Lower lobe of right lung (tissue), 2 donors: Measurements from ENCODE around the gene PDF. TPM values are rescaled to one million over a fixed set of nuclear protein-coding genes. Genes with fewer than 3 reads are reported as not detected.

Source experiments
- ATAC-seq, 2 donors: fragments of 200-7000 bp; cut with Tn5 transposase; one replicate each; pipeline ENCODE4 v1.9.1; 2020 to 2022; ENCODE audit warnings: mild to moderate bottlenecking in 2 of 2, moderate library complexity in 2 of 2
- DNase-seq: peaks from one replicate; pipeline ENCODE4 v3.0.0-alpha.2; 2020
- H3K27ac ChIP-seq: fragments of 200-600 bp; one replicate; pipeline ENCODE4 v1.8.0; 2022
- H3K27me3 ChIP-seq: fragments of 200-600 bp; one replicate; pipeline ENCODE4 v1.8.0; 2022; ENCODE audit warnings: low read depth
- H3K36me3 ChIP-seq: fragments of 200-600 bp; one replicate; pipeline ENCODE4 v1.8.0; 2022; ENCODE audit warnings: mild to moderate bottlenecking
- H3K4me1 ChIP-seq: fragments of 200-600 bp; one replicate; pipeline ENCODE4 v1.8.0; 2022
- H3K4me3 ChIP-seq: fragments of 200-600 bp; one replicate; pipeline ENCODE4 v1.8.0; 2022; ENCODE audit warnings: mild to moderate bottlenecking
- H3K9me3 ChIP-seq: fragments of 200-600 bp; one replicate; pipeline ENCODE4 v1.8.0; 2022
- intact Hi-C: fragments of 100-400 bp; cut with DNase I; formaldehyde crosslinking; loops from one replicate; pipeline ENCODE4 v1.11.0; 2022
- total RNA-seq: library from RNA; stranded (reverse); fragmentation: NEBNext Ultra II Directional; extraction: Animal tissue kit (Norgen Biotek cat#: 25700); gene quantifications from one replicate; pipeline ENCODE4 v1.2.1, GENCODE V29; 2021
- TF ChIP-seq, protein P1 (sequence below): fragments of 200-600 bp; IDR thresholded peaks from one replicate; pipeline ENCODE4 v1.8.0; 2022; ENCODE audit warnings: antibody characterized with exemption, mild to moderate bottlenecking
- donor health status: DM: no; HTN: yes; CAD: no; lungs with severe emphysema.

PDF gene
- total RNA-seq, 1 donor from 2014 or later: 6.3 TPM

DNA sequence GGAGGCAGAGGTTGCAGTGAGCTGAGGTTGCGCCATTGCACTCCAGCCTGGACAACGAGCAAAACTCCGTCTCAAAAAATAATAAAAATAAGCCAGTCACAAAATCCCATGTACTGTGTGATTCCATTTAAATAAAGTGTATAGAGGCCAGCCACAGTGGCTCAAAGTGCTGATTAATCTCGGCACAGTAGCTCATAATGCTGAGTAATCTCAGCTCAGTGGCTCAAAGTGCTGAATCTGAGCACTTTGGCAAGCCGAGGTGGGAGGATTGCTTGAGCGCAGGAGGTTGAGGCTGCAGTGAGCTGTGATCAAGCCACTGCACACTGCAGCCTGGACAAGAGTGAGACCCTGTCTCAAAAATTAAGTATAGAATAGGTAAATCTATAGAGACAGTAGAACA, 16.3 kb upstream of the PDF start:
- DNase-seq (no peak), ATAC-seq (no peak)
- Histone ChIP-seq H3K27me3 (no peaks in the 10 kb centered on the region), H3K27ac (no peak overlapping the region), H3K36me3 (peaks cover 33% of the 10 kb centered on the region), H3K4me3 (no peak overlapping the region), H3K9me3 (no peaks in the 10 kb centered on the region), H3K4me1 (no peaks in the 10 kb centered on the region)
- intact Hi-C loops: no loop called here
- TF ChIP-seq, protein P1, sequence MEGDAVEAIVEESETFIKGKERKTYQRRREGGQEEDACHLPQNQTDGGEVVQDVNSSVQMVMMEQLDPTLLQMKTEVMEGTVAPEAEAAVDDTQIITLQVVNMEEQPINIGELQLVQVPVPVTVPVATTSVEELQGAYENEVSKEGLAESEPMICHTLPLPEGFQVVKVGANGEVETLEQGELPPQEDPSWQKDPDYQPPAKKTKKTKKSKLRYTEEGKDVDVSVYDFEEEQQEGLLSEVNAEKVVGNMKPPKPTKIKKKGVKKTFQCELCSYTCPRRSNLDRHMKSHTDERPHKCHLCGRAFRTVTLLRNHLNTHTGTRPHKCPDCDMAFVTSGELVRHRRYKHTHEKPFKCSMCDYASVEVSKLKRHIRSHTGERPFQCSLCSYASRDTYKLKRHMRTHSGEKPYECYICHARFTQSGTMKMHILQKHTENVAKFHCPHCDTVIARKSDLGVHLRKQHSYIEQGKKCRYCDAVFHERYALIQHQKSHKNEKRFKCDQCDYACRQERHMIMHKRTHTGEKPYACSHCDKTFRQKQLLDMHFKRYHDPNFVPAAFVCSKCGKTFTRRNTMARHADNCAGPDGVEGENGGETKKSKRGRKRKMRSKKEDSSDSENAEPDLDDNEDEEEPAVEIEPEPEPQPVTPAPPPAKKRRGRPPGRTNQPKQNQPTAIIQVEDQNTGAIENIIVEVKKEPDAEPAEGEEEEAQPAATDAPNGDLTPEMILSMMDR: no peak

DNA sequence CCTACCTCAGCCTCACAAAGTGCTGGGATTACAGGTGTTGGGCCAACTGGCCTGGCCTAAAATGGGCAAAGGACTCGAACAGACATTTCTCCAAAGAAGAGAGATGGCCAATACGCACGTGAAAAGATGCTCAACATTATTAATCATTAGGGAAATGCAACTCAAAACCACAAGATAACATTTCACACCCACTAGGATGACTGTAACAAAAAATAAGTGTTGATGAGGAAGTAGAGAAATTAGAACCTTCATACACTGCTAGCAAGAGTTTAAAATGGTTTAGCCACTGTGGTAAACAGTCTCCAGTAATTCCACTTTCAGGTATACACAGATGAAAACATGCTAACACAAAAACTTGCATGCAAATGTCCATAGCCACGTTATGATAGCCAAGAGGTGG, 15.5 kb upstream of the PDF start:
- Histone ChIP-seq H3K4me3 (no peak overlapping the region), H3K27ac (no peak overlapping the region), H3K4me1 (peaks cover 3% of the 10 kb centered on the region), H3K9me3 (no peaks in the 10 kb centered on the region), H3K36me3 (peaks cover 38% of the 10 kb centered on the region), H3K27me3 (no peaks in the 10 kb centered on the region)
- DNase-seq (no peak), ATAC-seq (no peak)
- intact Hi-C loops: no loop called here
- TF ChIP-seq, protein P1: no peak

DNA sequence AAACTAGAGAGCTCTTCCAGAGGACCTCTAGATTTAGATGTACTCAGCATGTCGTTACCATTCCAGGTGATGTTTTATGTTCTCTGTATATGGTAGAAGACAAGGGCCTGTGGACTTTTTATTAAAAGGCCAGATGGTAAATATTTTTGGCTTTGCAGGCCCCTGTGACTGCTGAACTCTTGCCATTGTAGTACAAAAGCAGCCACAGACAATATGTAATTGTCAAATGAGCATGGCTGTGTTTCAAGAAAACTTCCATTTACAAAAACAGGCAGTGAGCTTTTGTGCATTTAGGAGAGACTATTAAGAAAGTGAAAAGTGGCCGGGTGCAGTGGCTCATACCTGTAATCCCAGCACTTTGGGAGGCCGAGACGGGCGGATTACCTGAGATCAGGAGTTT, 13.8 kb upstream of the PDF start:
- Histone ChIP-seq H3K27me3 (no peaks in the 10 kb centered on the region), H3K4me3 (no peak overlapping the region), H3K9me3 (no peaks in the 10 kb centered on the region), H3K4me1 (peaks cover 13% of the 10 kb centered on the region), H3K27ac (no peak overlapping the region), H3K36me3 (peaks cover 39% of the 10 kb centered on the region)
- TF ChIP-seq, protein P1: no peak
- DNase-seq: no peak
- no peak for ATAC-seq
- intact Hi-C loops: no loop called here

DNA sequence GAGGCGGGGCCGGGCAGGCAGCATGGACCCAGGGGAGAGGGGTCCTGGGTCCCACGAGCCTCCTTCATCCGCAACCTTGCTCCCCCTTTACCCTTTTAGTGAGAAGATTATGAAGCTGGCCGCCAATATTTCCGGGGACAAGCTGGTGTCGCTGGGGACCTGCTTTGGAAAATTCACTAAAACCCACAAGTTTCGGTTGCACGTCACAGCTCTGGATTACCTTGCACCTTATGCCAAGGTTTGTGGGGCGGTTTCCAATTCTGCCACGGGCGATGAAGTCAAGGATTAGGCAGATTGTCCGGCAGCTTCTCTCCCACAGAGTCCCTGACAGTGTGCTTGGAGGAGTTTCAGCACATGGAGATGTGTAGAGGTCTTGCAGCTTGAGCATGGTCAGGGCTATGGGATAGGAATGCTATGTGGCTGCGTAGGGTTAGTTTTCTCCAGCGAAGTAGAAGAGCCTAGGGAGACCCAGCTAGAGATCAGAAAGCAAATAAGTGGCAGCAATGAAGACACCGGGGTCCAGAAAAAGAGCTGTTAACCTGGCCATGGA, 9.8 kb upstream of the PDF start:
- H3K27me3 ChIP-seq: no peaks in the 10 kb centered on the region
- peaks cover 35% of the 10 kb centered on the region for H3K4me1 ChIP-seq
- H3K27ac ChIP-seq: peak overlapping the region; percentile 92
- H3K36me3 ChIP-seq: peaks cover 54% of the 10 kb centered on the region
- no peaks in the 10 kb centered on the region for H3K9me3 ChIP-seq
- intact Hi-C loops: no loop called here
- DNase-seq (no peak), ATAC-seq (no peak)
- TF ChIP-seq, protein P1: no peak
- H3K4me3 ChIP-seq: peak overlapping the region; percentile 75

DNA sequence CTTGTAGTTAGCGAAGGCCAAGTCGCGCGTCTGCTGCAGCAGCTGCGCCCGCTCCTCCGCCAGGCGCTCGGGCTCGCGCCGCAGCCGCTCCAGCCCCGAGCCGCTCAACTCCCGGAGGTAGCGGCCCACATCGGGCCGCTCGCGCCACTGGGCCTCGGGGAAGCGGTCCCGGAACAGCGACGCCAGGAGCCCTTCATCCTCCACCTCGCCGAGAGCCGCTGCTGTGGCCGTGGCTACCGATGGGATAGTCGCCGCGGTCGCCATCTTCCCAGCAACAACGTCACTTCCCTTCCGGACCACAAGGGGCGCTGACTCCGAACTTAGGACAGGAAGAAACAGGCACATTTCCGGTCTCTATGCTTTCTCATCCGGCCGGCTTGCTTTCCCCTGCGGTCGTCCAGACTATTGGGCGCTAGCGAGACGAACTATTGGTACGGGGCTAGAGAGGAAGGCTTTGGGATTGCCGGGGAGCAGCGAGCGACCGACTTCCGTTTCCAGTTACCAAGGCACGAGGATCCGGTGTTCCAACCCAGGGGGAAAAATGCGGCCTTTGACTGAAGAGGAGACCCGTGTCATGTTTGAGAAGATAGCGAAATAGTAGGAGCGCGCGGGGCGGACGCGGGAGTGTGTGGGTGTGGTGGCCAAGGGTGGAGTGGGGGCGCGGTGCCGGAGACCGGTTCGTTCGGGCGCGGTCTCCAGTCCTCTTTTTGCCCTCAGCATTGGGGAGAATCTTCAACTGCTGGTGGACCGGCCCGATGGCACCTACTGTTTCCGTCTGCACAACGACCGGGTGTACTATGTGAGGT, 9.1 kb upstream of the PDF start, which contains the start of the genes COG8 and NIP7:
COG8 (minus strand) TSS at position 276 of the 806 bp plus-strand sequence; CDS start at position 264, 12 bp downstream.
NIP7 (plus strand) TSS at position 484 of the 806 bp plus-strand sequence; CDS start at position 542, 58 bp downstream.
- Histone ChIP-seq H3K4me1 (peaks cover 35% of the 10 kb centered on the region), H3K36me3 (peaks cover 61% of the 10 kb centered on the region), H3K4me3 (peak within 1 kb of the TSS; percentile 75), H3K27me3 (no peaks in the 10 kb centered on the region), H3K27ac (peak within 1 kb of the TSS; percentile 92), H3K9me3 (no peaks in the 10 kb centered on the region)
- intact Hi-C loops: no loop called here
- peak; percentile 94 for DNase-seq
- peak; percentile 99 for ATAC-seq
- TF ChIP-seq, protein P1: peak; percentile 88
